HEK293 (cell line): ENCODE measurements around the gene MYOT.

Source experiments
- CTCF ChIA-PET: fragments of 350-600 bp; formaldehyde crosslinking; extraction: SDS; loops from one replicate; lab custom pipeline; 2021; ENCODE audit warnings: antibody characterized with exemption; lab: Yijun Ruan, JAX
- POLR2A ChIA-PET: fragments of 300-600 bp; formaldehyde crosslinking; extraction: SDS; loops from one replicate; lab custom pipeline; 2020; ENCODE audit warnings: antibody characterized with exemption, inconsistent platforms; lab: Yijun Ruan, JAX
- H3K27ac ChIP-seq: fragments of 200-500 bp; sonication (Bioruptor generic); 2 replicates; pipeline ENCODE4 v1.5.1; 2014; ENCODE audit warnings: low read depth, low read length, control low read depth, inconsistent platforms; ENCODE audit errors: extremely low read depth
- H3K36me3 ChIP-seq, 2 experiments: fragments of 200-500 bp in 1 of 2; sonication (Bioruptor generic) in 1 of 2; 1 replicate in 1 of 2; 2 replicates in 1 of 2; pipeline ENCODE4 v1.5.1; 2014 to 2017; ENCODE audit warnings: inconsistent platforms in 2 of 2, low read length in 2 of 2; ENCODE audit not compliant: control insufficient read depth in 2 of 2, insufficient read depth in 1 of 2
- H3K4me1 ChIP-seq: fragments of 200-500 bp; sonication (Bioruptor generic); 2 replicates; pipeline ENCODE4 v1.5.1; 2014; ENCODE audit warnings: mild to moderate bottlenecking, low read length, inconsistent platforms; ENCODE audit not compliant: control insufficient read depth, insufficient read depth
- H3K4me3 ChIP-seq: 2 replicates; pipeline ENCODE4 v1.5.1; 2011; ENCODE audit warnings: low read depth, mild to moderate bottlenecking, control low read depth, low read length, moderate library complexity
- H3K9me3 ChIP-seq: fragments of 200-500 bp; sonication (Bioruptor generic); 2 replicates; pipeline ENCODE4 v1.5.1; 2014; ENCODE audit warnings: low read depth, low read length, inconsistent platforms; ENCODE audit not compliant: control insufficient read depth, insufficient read depth
- BCL11A ChIP-seq: fragments of 450-650 bp; formaldehyde crosslinking; IDR thresholded peaks from 2 replicates; pipeline ENCODE4 v1.5.1; 2016; ENCODE audit warnings: low read depth, missing biosample characterization, missing genetic modification characterization
- EGR2 ChIP-seq: fragments of 450-650 bp; formaldehyde crosslinking; IDR thresholded peaks from 2 replicates; pipeline ENCODE4 v1.5.1; 2016; ENCODE audit warnings: low read depth, missing biosample characterization, missing genetic modification characterization
- GLI4 ChIP-seq: fragments of 450-650 bp; formaldehyde crosslinking; IDR thresholded peaks from 2 replicates; pipeline ENCODE4 v1.5.1; 2016; ENCODE audit warnings: missing biosample characterization, missing genetic modification characterization
- SETDB1 ChIP-seq: IDR thresholded peaks from one replicate; pipeline ENCODE4 v1.6.1; 2017; ENCODE audit warnings: mild to moderate bottlenecking, low read length, moderate library complexity, mixed read lengths; ENCODE audit not compliant: insufficient read length
- ZNF121 ChIP-seq: fragments of 450-650 bp; formaldehyde crosslinking; IDR thresholded peaks from 2 replicates; pipeline ENCODE4 v1.5.1; 2016; ENCODE audit warnings: missing biosample characterization, missing genetic modification characterization
- ZNF155 ChIP-seq: fragments of 450-650 bp; formaldehyde crosslinking; IDR thresholded peaks from 2 replicates; pipeline ENCODE4 v1.5.1; 2016; ENCODE audit warnings: missing biosample characterization, missing genetic modification characterization
- ZNF2 ChIP-seq: fragments of 450-650 bp; formaldehyde crosslinking; IDR thresholded peaks from 2 replicates; pipeline ENCODE4 v1.5.1; 2016; ENCODE audit warnings: missing biosample characterization, missing genetic modification characterization
- ZNF423 ChIP-seq: fragments of 450-650 bp; formaldehyde crosslinking; IDR thresholded peaks from 2 replicates; pipeline ENCODE4 v1.5.1; 2016; ENCODE audit warnings: missing biosample characterization, missing genetic modification characterization
- ZNF548 ChIP-seq: fragments of 450-650 bp; formaldehyde crosslinking; IDR thresholded peaks from 2 replicates; pipeline ENCODE4 v1.5.1; 2016; ENCODE audit warnings: missing biosample characterization, missing genetic modification characterization
- ZNF558 ChIP-seq: fragments of 450-650 bp; formaldehyde crosslinking; IDR thresholded peaks from 2 replicates; pipeline ENCODE4 v1.5.1; 2016; ENCODE audit warnings: missing biosample characterization, missing genetic modification characterization
- ZNF624 ChIP-seq: fragments of 450-650 bp; formaldehyde crosslinking; IDR thresholded peaks from 2 replicates; pipeline ENCODE4 v1.5.1; 2017; ENCODE audit warnings: missing biosample characterization, missing genetic modification characterization
- ZNF670 ChIP-seq: fragments of 450-650 bp; formaldehyde crosslinking; IDR thresholded peaks from 2 replicates; pipeline ENCODE4 v1.5.1; 2016; ENCODE audit warnings: missing biosample characterization, missing genetic modification characterization, low read depth
- ZNF76 ChIP-seq: fragments of 450-650 bp; formaldehyde crosslinking; IDR thresholded peaks from 2 replicates; pipeline ENCODE4; 2016; ENCODE audit warnings: low read depth, missing biosample characterization, missing genetic modification characterization, borderline replicate concordance
- TF ChIP-seq, protein P1 (sequence below): fragments of 450-650 bp; formaldehyde crosslinking; IDR thresholded peaks from 2 replicates; pipeline ENCODE4 v1.5.1; 2017; ENCODE audit warnings: missing biosample characterization, missing genetic modification characterization
- TF ChIP-seq, protein P2 (sequence below): fragments of 450-650 bp; formaldehyde crosslinking; IDR thresholded peaks from 2 replicates; pipeline ENCODE4 v1.5.1; 2016; ENCODE audit warnings: missing biosample characterization, missing genetic modification characterization, borderline replicate concordance
- TF ChIP-seq, protein P3 (sequence below): fragments of 450-650 bp; formaldehyde crosslinking; IDR thresholded peaks from 2 replicates; pipeline ENCODE4 v1.5.1; 2016; ENCODE audit warnings: missing biosample characterization, missing genetic modification characterization

The MYOT gene

DNA sequence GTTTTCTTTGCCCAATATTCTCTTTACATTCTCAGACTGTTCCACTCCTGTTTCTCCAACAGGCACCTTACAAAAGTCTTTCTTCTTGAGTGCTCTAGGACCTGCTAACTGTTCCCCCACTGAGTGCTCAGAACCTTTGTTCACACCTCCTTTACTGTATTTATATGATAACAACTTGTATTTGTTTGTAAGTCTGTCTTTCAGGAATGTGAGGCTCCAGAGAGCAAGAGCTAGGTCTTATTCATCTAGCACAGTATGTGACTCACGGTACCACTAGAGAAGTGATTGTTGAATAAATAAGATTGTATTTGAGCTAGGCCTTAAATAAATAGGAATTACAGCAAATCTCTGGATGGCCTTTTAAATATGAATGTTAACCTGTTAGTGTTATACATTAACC, 42.5 kb upstream of the MYOT start:
- H3K4me3 ChIP-seq = no peak overlapping the region
- CTCF ChIA-PET = interaction anchor here (0.7 to 3.3 kb wide), 4 partner anchors 9 to 165 kb away, joined by 3 to 16 read pairs (median 4); no protein-coding TSS in a partner anchor
- H3K4me1 ChIP-seq = no peaks in the 10 kb centered on the region
- H3K27ac ChIP-seq = no peak overlapping the region
- TF ChIP-seq ZNF121 (tag by site-specific recombination) (no peak), GLI4 (no peak), ZNF670 (tag by site-specific recombination) (no peak), ZNF155 (tag by site-specific recombination) (no peak), ZNF624 (no peak), ZNF2 (tag by site-specific recombination) (no peak), ZNF548 (tag by site-specific recombination) (no peak), ZNF423 (tag by site-specific recombination) (no peak)
- TF ChIP-seq, protein P1, sequence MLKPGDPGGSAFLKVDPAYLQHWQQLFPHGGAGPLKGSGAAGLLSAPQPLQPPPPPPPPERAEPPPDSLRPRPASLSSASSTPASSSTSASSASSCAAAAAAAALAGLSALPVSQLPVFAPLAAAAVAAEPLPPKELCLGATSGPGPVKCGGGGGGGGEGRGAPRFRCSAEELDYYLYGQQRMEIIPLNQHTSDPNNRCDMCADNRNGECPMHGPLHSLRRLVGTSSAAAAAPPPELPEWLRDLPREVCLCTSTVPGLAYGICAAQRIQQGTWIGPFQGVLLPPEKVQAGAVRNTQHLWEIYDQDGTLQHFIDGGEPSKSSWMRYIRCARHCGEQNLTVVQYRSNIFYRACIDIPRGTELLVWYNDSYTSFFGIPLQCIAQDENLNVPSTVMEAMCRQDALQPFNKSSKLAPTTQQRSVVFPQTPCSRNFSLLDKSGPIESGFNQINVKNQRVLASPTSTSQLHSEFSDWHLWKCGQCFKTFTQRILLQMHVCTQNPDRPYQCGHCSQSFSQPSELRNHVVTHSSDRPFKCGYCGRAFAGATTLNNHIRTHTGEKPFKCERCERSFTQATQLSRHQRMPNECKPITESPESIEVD = no peak
- TF ChIP-seq, protein P2, sequence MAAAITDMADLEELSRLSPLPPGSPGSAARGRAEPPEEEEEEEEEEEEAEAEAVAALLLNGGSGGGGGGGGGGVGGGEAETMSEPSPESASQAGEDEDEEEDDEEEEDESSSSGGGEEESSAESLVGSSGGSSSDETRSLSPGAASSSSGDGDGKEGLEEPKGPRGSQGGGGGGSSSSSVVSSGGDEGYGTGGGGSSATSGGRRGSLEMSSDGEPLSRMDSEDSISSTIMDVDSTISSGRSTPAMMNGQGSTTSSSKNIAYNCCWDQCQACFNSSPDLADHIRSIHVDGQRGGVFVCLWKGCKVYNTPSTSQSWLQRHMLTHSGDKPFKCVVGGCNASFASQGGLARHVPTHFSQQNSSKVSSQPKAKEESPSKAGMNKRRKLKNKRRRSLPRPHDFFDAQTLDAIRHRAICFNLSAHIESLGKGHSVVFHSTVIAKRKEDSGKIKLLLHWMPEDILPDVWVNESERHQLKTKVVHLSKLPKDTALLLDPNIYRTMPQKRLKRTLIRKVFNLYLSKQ (tag by site-specific recombination) = no peak
- TF ChIP-seq, protein P3, sequence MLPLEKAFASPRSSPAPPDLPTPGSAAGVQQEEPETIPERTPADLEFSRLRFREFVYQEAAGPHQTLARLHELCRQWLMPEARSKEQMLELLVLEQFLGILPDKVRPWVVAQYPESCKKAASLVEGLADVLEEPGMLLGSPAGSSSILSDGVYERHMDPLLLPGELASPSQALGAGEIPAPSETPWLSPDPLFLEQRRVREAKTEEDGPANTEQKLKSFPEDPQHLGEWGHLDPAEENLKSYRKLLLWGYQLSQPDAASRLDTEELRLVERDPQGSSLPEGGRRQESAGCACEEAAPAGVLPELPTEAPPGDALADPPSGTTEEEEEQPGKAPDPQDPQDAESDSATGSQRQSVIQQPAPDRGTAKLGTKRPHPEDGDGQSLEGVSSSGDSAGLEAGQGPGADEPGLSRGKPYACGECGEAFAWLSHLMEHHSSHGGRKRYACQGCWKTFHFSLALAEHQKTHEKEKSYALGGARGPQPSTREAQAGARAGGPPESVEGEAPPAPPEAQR (tag by site-specific recombination) = no peak
- no peaks in the 10 kb centered on the region for H3K9me3 ChIP-seq
- no peaks in the 10 kb centered on the region for H3K36me3 ChIP-seq
- POLR2A ChIA-PET = no interaction called here

DNA sequence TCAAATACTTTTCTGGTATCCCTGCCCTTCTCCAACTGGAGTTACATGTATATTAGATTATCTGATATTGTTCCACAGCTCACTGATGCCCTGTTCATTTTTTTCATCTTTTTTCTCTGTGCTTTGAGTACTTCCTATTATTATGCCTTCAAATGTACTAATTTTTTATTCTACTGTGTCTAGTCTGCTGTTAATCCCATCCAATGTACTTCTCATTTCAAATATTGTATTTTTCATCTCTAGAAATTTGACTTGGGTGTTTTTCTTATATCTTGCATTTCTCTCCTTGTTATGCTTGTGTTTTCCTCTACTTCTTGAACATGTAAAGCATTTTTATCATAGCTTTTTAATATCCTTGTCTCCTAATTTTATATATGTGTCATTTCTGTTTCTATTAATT, 41.6 kb upstream of the MYOT start:
- Histone ChIP-seq H3K4me1 (no peaks in the 10 kb centered on the region), H3K9me3 (no peaks in the 10 kb centered on the region), H3K4me3 (no peak overlapping the region), H3K36me3 (no peaks in the 10 kb centered on the region), H3K27ac (no peak overlapping the region)
- ChIA-PET POLR2A (no interaction called here), CTCF (interaction anchor here (0.9 to 3.3 kb wide), 3 partner anchors 10 to 166 kb away, joined by 3 to 16 read pairs (median 4); no protein-coding TSS in a partner anchor)
- TF ChIP-seq BCL11A (tag by site-specific recombination) (no peak), SETDB1 (peak; percentile 38), ZNF558 (tag by site-specific recombination) (peak; percentile 56; the same call in 1 of the 2 replicates)

DNA sequence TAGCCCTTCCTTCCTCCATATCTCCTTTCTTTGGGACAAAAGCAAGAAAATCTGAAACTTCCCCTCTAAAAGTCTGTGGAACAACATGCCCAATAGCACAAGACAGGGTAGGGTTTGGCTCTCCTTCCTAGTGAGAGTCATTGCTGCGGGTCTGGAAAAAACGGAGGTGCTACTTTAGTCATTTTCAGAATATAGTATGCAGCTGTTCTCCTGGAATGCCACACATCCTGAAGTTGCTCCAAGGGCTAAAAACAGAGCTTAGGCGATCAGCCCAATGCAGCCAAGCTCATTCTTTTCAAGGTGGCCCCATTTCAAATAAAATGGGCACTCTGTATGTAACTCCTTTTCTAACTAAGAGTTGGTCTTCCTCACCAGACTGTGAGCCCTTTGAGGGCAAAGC, 39.5 kb upstream of the MYOT start:
- Histone ChIP-seq H3K4me3 (no peak overlapping the region), H3K36me3 (no peaks in the 10 kb centered on the region), H3K9me3 (no peaks in the 10 kb centered on the region), H3K4me1 (peaks cover 5% of the 10 kb centered on the region; the same call in 1 of the 2 replicates), H3K27ac (no peak overlapping the region)
- TF ChIP-seq, protein P1 = no peak
- TF ChIP-seq EGR2 (no peak), ZNF76 (tag by site-specific recombination) (no peak)
- CTCF ChIA-PET = interaction anchor here (0.5 to 1.1 kb wide), 3 partner anchors 15 to 479 kb away, joined by 3 to 5 read pairs (median 3); no protein-coding TSS in a partner anchor
- POLR2A ChIA-PET = no interaction called here
